Liver (tissue), 9 donors: ENCODE results near the gene PACSIN2. TPM values are rescaled to one million over a fixed set of nuclear protein-coding genes. Genes with fewer than 3 reads are reported as not detected.

Source experiments
- DNase-seq: peaks from one replicate; pipeline ENCODE4 v3.0.0-alpha.2; 2017; ENCODE audit warnings: low spot score
- H3K27ac ChIP-seq, 2 donors: one replicate each; pipeline ENCODE4 v1.7.0; 2013; ENCODE audit warnings: inconsistent platforms in 2 of 2, low read length in 2 of 2, control low read depth in 1 of 2, low read depth in 1 of 2, mild to moderate bottlenecking in 1 of 2
- H3K27me3 ChIP-seq, 4 donors: one replicate each; pipeline versions ENCODE4 v1.6.1 to v1.7.0; 2013; ENCODE audit warnings: low read length in 3 of 4, inconsistent platforms in 1 of 4, mild to moderate bottlenecking in 1 of 4, moderate library complexity in 1 of 4; ENCODE audit not compliant: control insufficient read depth in 4 of 4, insufficient read depth in 4 of 4
- H3K36me3 ChIP-seq, 4 donors: one replicate each; pipeline versions ENCODE4 v1.6.1 to v1.7.0; 2013; ENCODE audit warnings: low read length in 3 of 4, mild to moderate bottlenecking in 3 of 4, low read depth in 1 of 4, moderate library complexity in 1 of 4; ENCODE audit not compliant: control insufficient read depth in 4 of 4, insufficient read depth in 3 of 4
- H3K4me1 ChIP-seq, 4 donors: one replicate each; pipeline versions ENCODE4 v1.6.1 to v1.7.0; 2013; ENCODE audit warnings: low read length in 3 of 4, mild to moderate bottlenecking in 3 of 4, moderate library complexity in 1 of 4; ENCODE audit not compliant: control insufficient read depth in 4 of 4, insufficient read depth in 4 of 4
- H3K4me3 ChIP-seq, 3 donors: one replicate each; pipeline versions ENCODE4 v1.6.1 to v1.7.0; 2013; ENCODE audit warnings: low read length in 3 of 3, control low read depth in 1 of 3, low read depth in 1 of 3, mild to moderate bottlenecking in 1 of 3
- H3K9ac ChIP-seq, 2 donors: one replicate each; pipeline ENCODE4 v1.7.0; 2013; ENCODE audit warnings: low read length in 2 of 2, mild to moderate bottlenecking in 2 of 2, moderate library complexity in 2 of 2, control low read depth in 1 of 2, low read depth in 1 of 2
- H3K9me3 ChIP-seq, 4 donors: one replicate each; pipeline versions ENCODE4 v1.6.1 to v1.7.0; 2013; ENCODE audit warnings: low read length in 3 of 4; ENCODE audit not compliant: control insufficient read depth in 4 of 4
- EGR1 ChIP-seq, 2 donors: IDR thresholded peaks; 2 replicates each; pipeline ENCODE4 v1.6.1; 2016 to 2018; ENCODE audit warnings: antibody characterized with exemption in 2 of 2, low read depth in 2 of 2
- FOXA1 ChIP-seq: IDR thresholded peaks from 2 replicates; pipeline ENCODE4 v1.6.1; 2016; ENCODE audit warnings: antibody characterized with exemption
- FOXA2 ChIP-seq: IDR thresholded peaks from 2 replicates; pipeline ENCODE4 v1.6.1; 2016; ENCODE audit warnings: antibody characterized with exemption
- GABPA ChIP-seq, 2 donors: IDR thresholded peaks in 1 of 2; conservative IDR thresholded peaks in 1 of 2; 2 replicates each; pipeline ENCODE4 v1.6.1; 2016; ENCODE audit warnings: antibody characterized with exemption in 2 of 2, mild to moderate bottlenecking in 1 of 2, moderate library complexity in 1 of 2
- HNF4A ChIP-seq, 2 donors: conservative IDR thresholded peaks; 2 replicates each; pipeline ENCODE4 v1.6.1; 2016; ENCODE audit warnings: antibody characterized with exemption in 2 of 2, mild to moderate bottlenecking in 2 of 2
- HNF4G ChIP-seq: IDR thresholded peaks from 2 replicates; pipeline ENCODE4 v1.6.1; 2016; ENCODE audit warnings: antibody characterized with exemption
- JUND ChIP-seq, 2 donors: IDR thresholded peaks; 2 replicates each; pipeline ENCODE4 v1.6.1; 2016; ENCODE audit warnings: antibody characterized with exemption in 2 of 2
- MAX ChIP-seq: IDR thresholded peaks from 2 replicates; pipeline ENCODE4 v1.6.1; 2016; ENCODE audit warnings: antibody characterized with exemption
- RAD21 ChIP-seq, 2 donors: IDR thresholded peaks; 2 replicates each; pipeline ENCODE4 v1.6.1; 2016; ENCODE audit warnings: antibody characterized with exemption in 2 of 2, mild to moderate bottlenecking in 2 of 2
- REST ChIP-seq: IDR thresholded peaks from 2 replicates; pipeline ENCODE4 v1.6.1; 2016; ENCODE audit warnings: antibody characterized with exemption, mild to moderate bottlenecking
- RXRA ChIP-seq, 2 donors: IDR thresholded peaks; 2 replicates each; pipeline ENCODE4 v1.6.1; 2017 to 2018; ENCODE audit warnings: antibody characterized with exemption in 2 of 2, mild to moderate bottlenecking in 1 of 2
- SP1 ChIP-seq: IDR thresholded peaks from 2 replicates; pipeline ENCODE4 v1.6.1; 2018; ENCODE audit warnings: antibody characterized with exemption, mild to moderate bottlenecking
- TAF1 ChIP-seq: conservative IDR thresholded peaks from 2 replicates; pipeline ENCODE4 v1.6.1; 2016; ENCODE audit warnings: antibody characterized with exemption, mild to moderate bottlenecking
- YY1 ChIP-seq: IDR thresholded peaks from 2 replicates; pipeline ENCODE4 v1.6.1; 2016; ENCODE audit warnings: antibody characterized with exemption, mild to moderate bottlenecking
- ZBTB33 ChIP-seq: IDR thresholded peaks from 2 replicates; pipeline ENCODE4 v1.6.1; 2016; ENCODE audit warnings: antibody characterized with exemption
- WGBS: extraction: QIAGEN DNeasy Blood & Tissue Kit; methylation state at CpG from one replicate; pipeline ENCODE4 v1.1.7; 2013; 5-methylcytosine and 5-hydroxymethylcytosine counted together
- polyA plus RNA-seq, 2 donors: library from polyadenylated mRNA; stranded (reverse) in 1 of 2; unstranded in 1 of 2; fragments of 200-250 nt in 1 of 2; fragments of >200 nt in 1 of 2; fragmentation: Nextera tagmentation in 1 of 2; extraction: Ambion mirVana in 1 of 2; gene quantifications; one replicate each; pipeline versions ENCODE4 v1.2.1 to v1.2.3, GENCODE V29; 2013 to 2015
- total RNA-seq, 2 donors: library from RNA; depleted of rRNA; stranded (reverse); fragments of >200 nt; gene quantifications; one replicate each; pipeline ENCODE4 v1.2.3, GENCODE V29; 2014
- TF ChIP-seq, protein P1 (sequence below): fragments of 150-350 bp; IDR thresholded peaks from 2 replicates; pipeline ENCODE4 v1.5.1; 2017; ENCODE audit warnings: improper control_type of control experiment, low read depth, low read length; ENCODE audit not compliant: missing input control
- TF ChIP-seq, protein P2 (sequence below): IDR thresholded peaks from 2 replicates; pipeline ENCODE4 v1.6.1; 2016; ENCODE audit warnings: antibody characterized with exemption
- donor health status: healthy.
- donor health status: healthy.
- donor health status: healthy.
- donor health status: healthy.
- donor health status: healthy.

The PACSIN2 gene
- total and polyA plus RNA-seq, 4 donors = 9.1 to 31.4 (median 17.0) TPM

- Histone ChIP-seq H3K36me3 (peaks cover 0 to 11% (median 3%) of the 10 kb centered on the region in 4 donors), H3K4me3 (no peak overlapping the region), H3K27ac (no peak overlapping the region), H3K9me3 (no peaks in the 10 kb centered on the region), H3K4me1 (peaks cover 10 to 50% (median 21%) of the 10 kb centered on the region in 4 donors), H3K27me3 (no peaks in the 10 kb centered on the region), H3K9ac (no peak overlapping the region)
- DNase-seq = no peak
- 79% methylated on average over 6 of the region's 6 CpGs for WGBS
- TF ChIP-seq GABPA (IDR thresholded peaks at IDR 0.05 in 1 of 2, conservative IDR thresholded peaks at IDR 0.05 in 1 of 2) (no peak), YY1 (no peak), RXRA (IDR thresholded peaks at IDR 0.05) (no peak), EGR1 (IDR thresholded peaks at IDR 0.05; ENCODE audit: low read depth in 2 of 2) (no peak), HNF4G (no peak), RAD21 (IDR thresholded peaks at IDR 0.05) (no peak), TAF1 (no peak), MAX (no peak), FOXA2 (no peak)
Observed at GRCh38 chr22:42912059-42912458, 102.9 kb downstream of the PACSIN2 start.

DNA sequence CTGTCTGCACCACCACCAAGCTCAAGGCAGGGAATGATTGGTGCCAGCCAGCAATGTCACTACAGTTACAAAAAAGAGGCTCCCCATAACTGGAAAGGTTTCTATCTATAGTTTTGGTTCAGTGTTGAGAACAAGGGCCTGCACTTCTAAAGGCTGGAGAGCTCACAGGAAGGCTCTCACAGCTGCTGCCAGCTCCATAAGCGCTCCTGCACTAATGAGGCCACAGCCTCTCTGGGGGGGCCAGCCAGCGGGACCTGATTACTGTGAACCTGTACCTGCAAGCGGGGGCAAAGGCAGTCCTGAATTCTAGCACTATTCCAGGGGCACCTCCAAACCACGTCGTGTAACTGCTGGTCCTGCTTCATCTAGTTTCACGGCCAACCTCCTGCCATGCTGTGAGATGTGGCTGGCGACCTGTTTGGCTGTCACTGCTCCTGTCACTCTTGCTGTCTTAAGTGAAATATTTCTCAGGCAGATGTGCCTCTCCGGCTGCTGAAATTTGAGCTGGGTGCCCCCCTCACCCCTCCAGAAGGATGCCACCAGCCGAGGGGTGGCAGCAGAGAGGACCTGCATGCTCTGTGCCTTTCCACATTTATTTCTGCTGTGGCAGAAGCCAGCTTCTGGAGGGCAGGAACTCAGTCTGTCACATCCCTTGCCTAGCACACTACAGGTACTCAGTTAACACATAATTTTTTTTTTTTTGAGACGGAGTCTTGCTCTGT is 104.6 kb downstream of the PACSIN2 start:
- 96% methylated on average over 10 of the region's 10 CpGs for whole genome bisulfite sequencing
- no peak overlapping the region for H3K27ac ChIP-seq
- H3K9me3 ChIP-seq = no peaks in the 10 kb centered on the region
- no peak for DNase-seq
- no peaks in the 10 kb centered on the region for H3K27me3 ChIP-seq
- no peak for TF ChIP-seq SP1
- TF ChIP-seq HNF4A (conservative IDR thresholded peaks at IDR 0.05) = no peak
- TF ChIP-seq, protein P1, sequence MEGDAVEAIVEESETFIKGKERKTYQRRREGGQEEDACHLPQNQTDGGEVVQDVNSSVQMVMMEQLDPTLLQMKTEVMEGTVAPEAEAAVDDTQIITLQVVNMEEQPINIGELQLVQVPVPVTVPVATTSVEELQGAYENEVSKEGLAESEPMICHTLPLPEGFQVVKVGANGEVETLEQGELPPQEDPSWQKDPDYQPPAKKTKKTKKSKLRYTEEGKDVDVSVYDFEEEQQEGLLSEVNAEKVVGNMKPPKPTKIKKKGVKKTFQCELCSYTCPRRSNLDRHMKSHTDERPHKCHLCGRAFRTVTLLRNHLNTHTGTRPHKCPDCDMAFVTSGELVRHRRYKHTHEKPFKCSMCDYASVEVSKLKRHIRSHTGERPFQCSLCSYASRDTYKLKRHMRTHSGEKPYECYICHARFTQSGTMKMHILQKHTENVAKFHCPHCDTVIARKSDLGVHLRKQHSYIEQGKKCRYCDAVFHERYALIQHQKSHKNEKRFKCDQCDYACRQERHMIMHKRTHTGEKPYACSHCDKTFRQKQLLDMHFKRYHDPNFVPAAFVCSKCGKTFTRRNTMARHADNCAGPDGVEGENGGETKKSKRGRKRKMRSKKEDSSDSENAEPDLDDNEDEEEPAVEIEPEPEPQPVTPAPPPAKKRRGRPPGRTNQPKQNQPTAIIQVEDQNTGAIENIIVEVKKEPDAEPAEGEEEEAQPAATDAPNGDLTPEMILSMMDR = no peak
- no peak for TF ChIP-seq RAD21 (IDR thresholded peaks at IDR 0.05)
- no peak for TF ChIP-seq REST
- no peak for TF ChIP-seq JUND (IDR thresholded peaks at IDR 0.05)
- TF ChIP-seq, protein P2, sequence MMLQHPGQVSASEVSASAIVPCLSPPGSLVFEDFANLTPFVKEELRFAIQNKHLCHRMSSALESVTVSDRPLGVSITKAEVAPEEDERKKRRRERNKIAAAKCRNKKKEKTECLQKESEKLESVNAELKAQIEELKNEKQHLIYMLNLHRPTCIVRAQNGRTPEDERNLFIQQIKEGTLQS = no peak
- no peak for TF ChIP-seq YY1
- TF ChIP-seq ZBTB33 = no peak
- TF ChIP-seq RXRA (IDR thresholded peaks at IDR 0.05) = no peak
- no peak for TF ChIP-seq HNF4G
- TF ChIP-seq FOXA1 = no peak
- no peak for TF ChIP-seq EGR1 (IDR thresholded peaks at IDR 0.05; ENCODE audit: low read depth in 2 of 2)
- no peak for TF ChIP-seq MAX
- no peak for TF ChIP-seq TAF1
- H3K4me1 ChIP-seq = peaks cover 13 to 61% (median 35%) of the 10 kb centered on the region in 4 donors
- H3K36me3 ChIP-seq = peaks cover 0 to 11% (median 3%) of the 10 kb centered on the region in 4 donors
- no peak overlapping the region for H3K9ac ChIP-seq
- no peak overlapping the region for H3K4me3 ChIP-seq
